Measurements from ENCODE around the gene MRPL22.

- TF ChIP-seq, protein P1, sequence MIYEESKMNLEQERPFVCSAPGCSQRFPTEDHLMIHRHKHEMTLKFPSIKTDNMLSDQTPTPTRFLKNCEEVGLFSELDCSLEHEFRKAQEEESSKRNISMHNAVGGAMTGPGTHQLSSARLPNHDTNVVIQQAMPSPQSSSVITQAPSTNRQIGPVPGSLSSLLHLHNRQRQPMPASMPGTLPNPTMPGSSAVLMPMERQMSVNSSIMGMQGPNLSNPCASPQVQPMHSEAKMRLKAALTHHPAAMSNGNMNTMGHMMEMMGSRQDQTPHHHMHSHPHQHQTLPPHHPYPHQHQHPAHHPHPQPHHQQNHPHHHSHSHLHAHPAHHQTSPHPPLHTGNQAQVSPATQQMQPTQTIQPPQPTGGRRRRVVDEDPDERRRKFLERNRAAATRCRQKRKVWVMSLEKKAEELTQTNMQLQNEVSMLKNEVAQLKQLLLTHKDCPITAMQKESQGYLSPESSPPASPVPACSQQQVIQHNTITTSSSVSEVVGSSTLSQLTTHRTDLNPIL (CRISPR knock-in tag; IDR thresholded peaks at IDR 0.05; ENCODE audit: low read depth): no peak
- TF ChIP-seq, protein P2, sequence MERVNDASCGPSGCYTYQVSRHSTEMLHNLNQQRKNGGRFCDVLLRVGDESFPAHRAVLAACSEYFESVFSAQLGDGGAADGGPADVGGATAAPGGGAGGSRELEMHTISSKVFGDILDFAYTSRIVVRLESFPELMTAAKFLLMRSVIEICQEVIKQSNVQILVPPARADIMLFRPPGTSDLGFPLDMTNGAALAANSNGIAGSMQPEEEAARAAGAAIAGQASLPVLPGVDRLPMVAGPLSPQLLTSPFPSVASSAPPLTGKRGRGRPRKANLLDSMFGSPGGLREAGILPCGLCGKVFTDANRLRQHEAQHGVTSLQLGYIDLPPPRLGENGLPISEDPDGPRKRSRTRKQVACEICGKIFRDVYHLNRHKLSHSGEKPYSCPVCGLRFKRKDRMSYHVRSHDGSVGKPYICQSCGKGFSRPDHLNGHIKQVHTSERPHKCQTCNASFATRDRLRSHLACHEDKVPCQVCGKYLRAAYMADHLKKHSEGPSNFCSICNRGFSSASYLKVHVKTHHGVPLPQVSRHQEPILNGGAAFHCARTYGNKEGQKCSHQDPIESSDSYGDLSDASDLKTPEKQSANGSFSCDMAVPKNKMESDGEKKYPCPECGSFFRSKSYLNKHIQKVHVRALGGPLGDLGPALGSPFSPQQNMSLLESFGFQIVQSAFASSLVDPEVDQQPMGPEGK (CRISPR knock-in tag; IDR thresholded peaks at IDR 0.05; ENCODE audit: borderline replicate concordance): no peak
- TF ChIP-seq ZNF8 (CRISPR knock-in tag; IDR thresholded peaks at IDR 0.05) (no peak), CSDC2 (CRISPR knock-in tag; IDR thresholded peaks at IDR 0.05) (no peak)
Observed at GRCh38 chr5:154949781-154950180, 8.9 kb downstream of the MRPL22 start.

Data from SK-N-SH treated with all-trans-retinoic acid at 6 μM for 48 hours (cell line).